Heart left ventricle (tissue), 13 donors: ENCODE results near the gene RAB40A.

Experiments
- POLR2A ChIP-seq, 2 donors: fragments of 450-650 bp; IDR thresholded peaks; one replicate each; pipeline ENCODE4 v1.6.1; 2017; ENCODE audit warnings: antibody characterized with exemption in 2 of 2, mild to moderate bottlenecking in 2 of 2, moderate library complexity in 2 of 2
- TF ChIP-seq, protein P1 (sequence below), 12 donors: fragments of 200-600 bp; sonication (generic) in 4 of 12; IDR thresholded peaks; one replicate each; pipeline versions ENCODE4 v1.5.0 to v1.8.0; 2018 to 2022; ENCODE audit warnings: antibody characterized with exemption in 12 of 12, mild to moderate bottlenecking in 5 of 12
- donor health status: ischemic (EF 13 %, LVEDD 7.1; RV severe dilation, severe dysfunction).
- donor health status: DM: no; HTN: yes; CAD: no.
- donor health status: DM: no; HTN: no; CAD: no.
- donor health status: ischemic (EF 25% LVEDD 6.9; RV normal size, moderate dysfunction).
- donor health status: ischemic (EF 25% LVEDD 5.7; RV mildly dilated, moderate dysfunction).
- donor health status: ischemic (EF 35%, LVEDD 5.7; RV mildly dilated, moderate dysfunction).
- donor health status: nonischemic (EF 11% LVEDD 7.7; RV severe dilation, severe dysfunction).
- donor health status: DM: yes; HTN: yes; CAD: no.
- donor health status: PGD.
- donor health status: ischemic (EF 29% LVEDD 5.4; RV normal size, mild dysfunction).
- donor health status: nonischemic (EF 23%, LVEDD 6.1; RV moderate dilation, normal function).

GRCh38 chrX:103464774-103465117, 54.5 kb downstream of the RAB40A start:
- TF ChIP-seq POLR2A (IDR thresholded peaks at IDR 0.05), result no peak
- TF ChIP-seq, protein P1, sequence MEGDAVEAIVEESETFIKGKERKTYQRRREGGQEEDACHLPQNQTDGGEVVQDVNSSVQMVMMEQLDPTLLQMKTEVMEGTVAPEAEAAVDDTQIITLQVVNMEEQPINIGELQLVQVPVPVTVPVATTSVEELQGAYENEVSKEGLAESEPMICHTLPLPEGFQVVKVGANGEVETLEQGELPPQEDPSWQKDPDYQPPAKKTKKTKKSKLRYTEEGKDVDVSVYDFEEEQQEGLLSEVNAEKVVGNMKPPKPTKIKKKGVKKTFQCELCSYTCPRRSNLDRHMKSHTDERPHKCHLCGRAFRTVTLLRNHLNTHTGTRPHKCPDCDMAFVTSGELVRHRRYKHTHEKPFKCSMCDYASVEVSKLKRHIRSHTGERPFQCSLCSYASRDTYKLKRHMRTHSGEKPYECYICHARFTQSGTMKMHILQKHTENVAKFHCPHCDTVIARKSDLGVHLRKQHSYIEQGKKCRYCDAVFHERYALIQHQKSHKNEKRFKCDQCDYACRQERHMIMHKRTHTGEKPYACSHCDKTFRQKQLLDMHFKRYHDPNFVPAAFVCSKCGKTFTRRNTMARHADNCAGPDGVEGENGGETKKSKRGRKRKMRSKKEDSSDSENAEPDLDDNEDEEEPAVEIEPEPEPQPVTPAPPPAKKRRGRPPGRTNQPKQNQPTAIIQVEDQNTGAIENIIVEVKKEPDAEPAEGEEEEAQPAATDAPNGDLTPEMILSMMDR (IDR thresholded peaks at IDR 0.05), result peak; percentile 49 to 78 (median 68)
